ENCODE data around the gene CHTOP. TPM values are rescaled to one million over a fixed set of nuclear protein-coding genes. Genes with fewer than 3 reads are reported as not detected.
A peak's percentile ranks its signal among the peaks of the same experiment; 100 is the strongest.

CHTOP gene
- total RNA-seq, 1 donor from 2014 or later: 75.5 TPM

- intact Hi-C loops (cut with micrococcal nuclease): no loop called here
Measured at GRCh38 chr1:153609585-153609907, 24.3 kb upstream of the CHTOP start.

GRCh38 chr1:153610334-153610733 is 23.5 kb upstream of the CHTOP start:
- peaks cover 60% of the 10 kb centered on the region for H3K4me1 ChIP-seq
- peak overlapping the region; percentile 90 for H3K27ac ChIP-seq (replicated peaks)
- intact Hi-C loops (cut with micrococcal nuclease): no loop called here
- H3K27me3 ChIP-seq (ENCODE audit: low read depth): no peaks in the 10 kb centered on the region
- TF ChIP-seq CTCF (IDR thresholded peaks at IDR 0.05; ENCODE audit: borderline replicate concordance): no peak
- DNase-seq: no peak
- peak overlapping the region; percentile 2 for H3K4me3 ChIP-seq
- peaks cover 26% of the 10 kb centered on the region for H3K36me3 ChIP-seq
- no peaks in the 10 kb centered on the region for H3K9me3 ChIP-seq (replicated peaks)

More at GRCh38 chr1:153609585-153609907, 24.3 kb upstream of the CHTOP start:
- no peaks in the 10 kb centered on the region for H3K27me3 ChIP-seq (ENCODE audit: low read depth)
- TF ChIP-seq CTCF (IDR thresholded peaks at IDR 0.05; ENCODE audit: borderline replicate concordance): no peak
- H3K9me3 ChIP-seq (replicated peaks): no peaks in the 10 kb centered on the region
- H3K4me3 ChIP-seq: peak overlapping the region; percentile 67
- no peak for DNase-seq
- peak overlapping the region; percentile 90 for H3K27ac ChIP-seq (replicated peaks)
- H3K4me1 ChIP-seq: peaks cover 60% of the 10 kb centered on the region
- H3K36me3 ChIP-seq: peaks cover 29% of the 10 kb centered on the region

- Histone ChIP-seq H3K27ac (replicated peaks) (peak overlapping the region; percentile 90), H3K4me3 (peak overlapping the region; percentile 74)
- intact Hi-C loops (cut with micrococcal nuclease): no loop called here
Measured at GRCh38 chr1:153610811-153611301, 23.0 kb upstream of the CHTOP start.

GRCh38 chr1:153611356-153611755 is 22.5 kb upstream of the CHTOP start:
- intact Hi-C loops (cut with micrococcal nuclease): no loop called here
- Histone ChIP-seq H3K4me3 (peak overlapping the region; percentile 74), H3K27me3 (ENCODE audit: low read depth) (no peaks in the 10 kb centered on the region), H3K4me1 (peaks cover 67% of the 10 kb centered on the region), H3K9me3 (replicated peaks) (no peaks in the 10 kb centered on the region), H3K36me3 (peaks cover 17% of the 10 kb centered on the region), H3K27ac (replicated peaks) (no peak overlapping the region)
- no peak for DNase-seq
- no peak for TF ChIP-seq CTCF (IDR thresholded peaks at IDR 0.05; ENCODE audit: borderline replicate concordance)

More at GRCh38 chr1:153610811-153611301, 23.0 kb upstream of the CHTOP start:
- H3K27me3 ChIP-seq (ENCODE audit: low read depth): no peaks in the 10 kb centered on the region
- H3K36me3 ChIP-seq: peaks cover 20% of the 10 kb centered on the region
- peaks cover 62% of the 10 kb centered on the region for H3K4me1 ChIP-seq
- no peak for TF ChIP-seq CTCF (IDR thresholded peaks at IDR 0.05; ENCODE audit: borderline replicate concordance)
- no peak for DNase-seq
- H3K9me3 ChIP-seq (replicated peaks): no peaks in the 10 kb centered on the region

- H3K9me3 ChIP-seq (replicated peaks): no peaks in the 10 kb centered on the region
- intact Hi-C loops (cut with micrococcal nuclease): no loop called here
- peaks cover 8% of the 10 kb centered on the region for H3K36me3 ChIP-seq
- H3K4me3 ChIP-seq: peak overlapping the region; percentile 74
- peaks cover 69% of the 10 kb centered on the region for H3K4me1 ChIP-seq
- DNase-seq: no peak
- peak overlapping the region; percentile 87 for H3K27ac ChIP-seq (replicated peaks)
- no peaks in the 10 kb centered on the region for H3K27me3 ChIP-seq (ENCODE audit: low read depth)
- TF ChIP-seq CTCF (IDR thresholded peaks at IDR 0.05; ENCODE audit: borderline replicate concordance): no peak
Measured at GRCh38 chr1:153612111-153612754, 21.6 kb upstream of the CHTOP start.

Measured in left ventricle myocardium inferior (tissue), 1 donor.